Type B pancreatic cell (in vitro differentiated cells): ENCODE data around the gene UQCR11. TPM values are rescaled to one million over a fixed set of nuclear protein-coding genes. Genes with fewer than 3 reads are reported as not detected.

ENCODE experiments used
- DNase-seq: peaks from one replicate; pipeline ENCODE4 v3.0.0; 2021; ENCODE audit warnings: mixed read lengths; ENCODE audit not compliant: unreplicated experiment; ENCODE audit errors: extremely low spot score
- H3K27ac Mint-ChIP-seq: 2 replicates; pipeline ENCODE4 v1.8.0; 2021; ENCODE audit warnings: mild to moderate bottlenecking, mixed read lengths
- H3K27me3 Mint-ChIP-seq: 2 replicates; pipeline ENCODE4 v1.8.0; 2021; ENCODE audit warnings: mixed read lengths
- H3K36me3 Mint-ChIP-seq: 2 replicates; pipeline ENCODE4 v1.8.0; 2021; ENCODE audit warnings: mixed read lengths
- H3K4me1 Mint-ChIP-seq: one replicate; pipeline ENCODE4 v1.8.0; 2021; ENCODE audit warnings: mixed read lengths; ENCODE audit not compliant: unreplicated experiment
- H3K4me3 Mint-ChIP-seq: 2 replicates; pipeline ENCODE4 v1.8.0; 2021; ENCODE audit warnings: mild to moderate bottlenecking, mixed read lengths
- H3K9me3 Mint-ChIP-seq: 2 replicates; pipeline ENCODE4 v1.8.0; 2021; ENCODE audit warnings: mixed read lengths
- CTCF ChIP-seq: fragments of 200-600 bp; sonication (generic); conservative IDR thresholded peaks from 2 replicates; pipeline ENCODE4 v1.5.0; 2021; ENCODE audit warnings: antibody characterized with exemption, mild to moderate bottlenecking
- total RNA-seq: library from RNA; stranded (reverse); gene quantifications from 2 replicates; pipeline ENCODE4 v1.2.1, GENCODE V29; 2021; ENCODE audit warnings: low replicate concordance

The UQCR11 gene
- total RNA-seq, 1 donor from 2014 or later, result 191 TPM

DNA sequence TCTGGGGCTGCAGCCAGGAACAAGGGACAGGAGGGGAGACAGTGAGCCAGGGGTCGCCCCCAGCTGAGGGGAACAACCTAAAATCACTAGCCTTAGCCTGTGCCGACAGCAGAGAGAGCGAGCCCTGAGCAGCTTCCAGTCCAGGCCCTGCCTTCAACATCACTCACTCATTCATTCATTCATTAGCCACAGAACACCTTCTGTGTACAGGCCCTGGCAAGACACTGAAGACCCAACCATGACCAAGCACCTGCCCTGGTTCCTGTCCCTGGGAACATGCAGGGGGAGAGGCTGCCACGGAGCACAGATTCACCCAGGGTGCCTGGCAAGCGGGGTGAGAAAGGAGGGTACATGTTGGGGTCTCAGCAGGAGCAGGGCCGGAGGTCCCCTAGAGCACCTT lies 42.0 kb downstream of the UQCR11 start:
- Mint-ChIP-seq H3K9me3 (no peaks in the 10 kb centered on the region), H3K27me3 (no peaks in the 10 kb centered on the region), H3K36me3 (peaks cover 4% of the 10 kb centered on the region), H3K4me1 (peaks cover 7% of the 10 kb centered on the region), H3K4me3 (no peak overlapping the region), H3K27ac (peak overlapping the region; percentile 29)
- no peak for TF ChIP-seq CTCF
- no peak for DNase-seq

DNA sequence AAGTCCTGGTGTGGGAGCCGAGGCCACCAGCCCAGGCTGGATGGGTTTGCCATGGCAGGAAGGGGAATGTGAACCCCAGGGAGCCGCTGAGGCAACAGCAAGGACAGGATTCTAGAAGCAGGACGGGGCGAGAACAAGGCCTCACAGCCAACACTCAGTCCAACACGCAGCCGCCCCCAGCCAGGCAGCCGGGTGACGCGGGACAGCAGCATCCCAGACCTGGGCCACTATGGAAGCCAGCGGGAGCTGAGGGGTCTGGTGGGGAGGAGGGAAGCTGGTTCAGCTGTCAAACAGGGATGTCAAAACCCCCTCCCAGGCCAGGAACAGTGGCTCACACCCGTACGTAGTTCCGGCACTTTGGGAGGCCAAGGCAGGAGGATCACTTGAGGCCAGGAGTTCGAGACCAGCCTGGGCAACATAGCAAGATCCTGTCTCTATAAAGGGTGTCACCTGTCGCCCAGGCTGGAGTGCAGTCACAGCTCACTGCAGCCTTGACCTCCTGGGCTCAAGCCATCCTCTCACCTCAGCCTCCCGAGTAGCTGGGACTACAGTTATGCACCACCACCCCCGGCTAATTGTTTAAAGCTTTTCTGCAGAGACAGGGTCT lies 43.9 kb downstream of the UQCR11 start:
- Mint-ChIP-seq H3K27me3 (no peaks in the 10 kb centered on the region), H3K36me3 (peaks cover 4% of the 10 kb centered on the region), H3K4me1 (peaks cover 8% of the 10 kb centered on the region), H3K9me3 (no peaks in the 10 kb centered on the region), H3K27ac (no peak overlapping the region), H3K4me3 (peak overlapping the region; percentile 31)
- DNase-seq, result no peak
- TF ChIP-seq CTCF, result no peak

GRCh38 chr19:1560286-1560882 lies 44.9 kb downstream of the UQCR11 start:
- H3K36me3 Mint-ChIP-seq, result peaks cover 4% of the 10 kb centered on the region
- no peak overlapping the region for H3K4me3 Mint-ChIP-seq
- H3K27ac Mint-ChIP-seq, result no peak overlapping the region
- H3K9me3 Mint-ChIP-seq, result no peaks in the 10 kb centered on the region
- TF ChIP-seq CTCF, result no peak
- peaks cover 8% of the 10 kb centered on the region for H3K4me1 Mint-ChIP-seq
- no peaks in the 10 kb centered on the region for H3K27me3 Mint-ChIP-seq
- DNase-seq, result no peak

GRCh38 chr19:1558552-1558951 lies 46.7 kb downstream of the UQCR11 start:
- Mint-ChIP-seq H3K4me3 (no peak overlapping the region), H3K4me1 (peaks cover 8% of the 10 kb centered on the region), H3K27ac (peak overlapping the region; percentile 64), H3K36me3 (no peaks in the 10 kb centered on the region), H3K27me3 (no peaks in the 10 kb centered on the region), H3K9me3 (no peaks in the 10 kb centered on the region)
- no peak for DNase-seq
- TF ChIP-seq CTCF, result no peak

DNA sequence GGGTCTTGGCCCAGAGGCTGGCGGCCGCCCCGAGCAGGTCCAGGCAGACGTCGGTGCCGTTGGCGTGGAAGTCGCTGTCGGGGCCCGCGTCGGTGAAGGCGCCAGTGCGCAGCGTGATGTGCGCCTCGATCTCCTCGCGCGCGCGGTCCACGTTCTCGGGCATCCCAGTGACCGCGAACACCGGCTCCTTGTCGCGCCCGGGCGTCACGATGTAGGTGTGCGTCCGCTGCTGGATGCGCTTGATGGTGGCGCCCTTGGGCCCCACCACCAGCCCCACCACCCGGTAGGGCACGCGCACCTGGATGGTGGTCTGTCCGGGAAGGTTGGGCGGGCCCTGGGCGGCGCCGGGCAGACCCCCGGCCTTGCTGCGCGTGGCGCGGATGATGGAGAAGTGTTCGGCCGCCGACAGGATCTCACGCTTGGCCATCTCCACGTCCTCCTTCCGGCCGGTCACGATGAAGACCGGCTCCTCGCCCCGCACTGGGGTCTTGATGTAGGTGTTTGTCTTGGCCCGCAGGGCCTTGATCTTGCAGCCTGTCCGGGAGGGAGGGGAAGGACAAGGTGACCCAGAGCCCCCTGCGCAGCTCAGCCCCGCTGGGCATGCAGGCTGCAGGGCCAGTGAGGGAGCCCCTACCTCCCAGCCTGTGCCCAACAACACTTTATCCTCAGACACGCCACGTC lies 48.7 kb downstream of the UQCR11 start:
- Mint-ChIP-seq H3K36me3 (no peaks in the 10 kb centered on the region), H3K9me3 (no peaks in the 10 kb centered on the region), H3K27ac (no peak overlapping the region), H3K27me3 (no peaks in the 10 kb centered on the region), H3K4me1 (peaks cover 3% of the 10 kb centered on the region), H3K4me3 (no peak overlapping the region)
- DNase-seq, result no peak
- no peak for TF ChIP-seq CTCF
